ENCODE data around the gene PIK3C2G. TPM values are rescaled to one million over a fixed set of nuclear protein-coding genes. Genes with fewer than 3 reads are reported as not detected.

The PIK3C2G gene
- polyA plus RNA-seq, 1 donor (not counting 4 experiments of a cell fraction or from before 2014, with no cell fraction given) = 3.7 TPM

DNA sequence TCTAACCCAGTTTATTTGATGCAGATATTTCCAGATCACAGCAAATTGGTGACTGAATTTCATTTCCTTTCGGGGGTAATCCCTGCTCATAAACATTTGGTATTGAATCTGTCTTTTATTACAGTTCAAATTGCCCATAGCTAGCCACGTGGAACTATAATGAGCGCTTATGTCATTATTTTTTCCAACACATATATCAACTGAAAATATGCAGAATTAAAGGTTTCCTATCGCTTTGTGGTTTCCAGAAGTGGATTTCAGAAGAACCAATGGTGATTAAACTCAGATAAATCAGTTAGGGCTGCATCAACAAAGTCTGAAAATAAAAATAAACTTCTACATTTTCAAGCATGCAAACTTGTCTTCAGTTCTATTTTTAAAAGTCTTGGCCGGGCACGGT lies 111.9 kb downstream of the PIK3C2G start:
- Histone ChIP-seq H3K79me2 (ENCODE audit: control insufficient read depth, insufficient read depth, low read length) (no peaks in the 10 kb centered on the region), H2AFZ (ENCODE audit: control insufficient read depth, low read length) (no peak overlapping the region), H3K4me3 (ENCODE audit: control insufficient read depth in 2 of 3, extremely low read depth in 1 of 3, insufficient read depth in 2 of 3, low read depth in 1 of 3, low read length in 3 of 3) (no peak overlapping the region), H4K20me1 (ENCODE audit: control insufficient read depth, extremely low read depth, insufficient read depth, low read length) (no peaks in the 10 kb centered on the region), H3K27me3 (ENCODE audit: control insufficient read depth, extremely low read depth, insufficient read depth, low read length) (no peaks in the 10 kb centered on the region), H3K9ac (ENCODE audit: control insufficient read depth, extremely low read depth, insufficient read depth, low read length) (no peak overlapping the region), H3K36me3 (ENCODE audit: control insufficient read depth in 2 of 2, extremely low read depth in 1 of 2, insufficient read depth in 2 of 2, low read length in 2 of 2) (no peaks in the 10 kb centered on the region), H3K4me1 (ENCODE audit: control insufficient read depth, extremely low read depth, insufficient read depth, low read length) (no peaks in the 10 kb centered on the region), H3K27ac (ENCODE audit: control insufficient read depth, insufficient read depth, low read length) (no peak overlapping the region), H3K9me3 (ENCODE audit: control insufficient read depth, low read depth, low read length) (no peaks in the 10 kb centered on the region), H3K4me2 (ENCODE audit: control insufficient read depth, extremely low read depth, insufficient read depth, low read depth, low read length) (no peak overlapping the region), H3K9me1 (ENCODE audit: control insufficient read depth, extremely low read depth, insufficient read depth, low read length) (no peaks in the 10 kb centered on the region)
- DNase-seq (ENCODE audit: low read depth, low spot score) (no peak), FAIRE-seq (no peak)
- dilution Hi-C loops (cut with MboI; ENCODE audit: extremely low pct_ligation_motif_present, low sequenced_read_pairs) = no loop called here
- TF ChIP-seq EZH2 (IDR thresholded peaks at IDR 0.05; ENCODE audit: low read length) = no peak
- TF ChIP-seq, protein P1, sequence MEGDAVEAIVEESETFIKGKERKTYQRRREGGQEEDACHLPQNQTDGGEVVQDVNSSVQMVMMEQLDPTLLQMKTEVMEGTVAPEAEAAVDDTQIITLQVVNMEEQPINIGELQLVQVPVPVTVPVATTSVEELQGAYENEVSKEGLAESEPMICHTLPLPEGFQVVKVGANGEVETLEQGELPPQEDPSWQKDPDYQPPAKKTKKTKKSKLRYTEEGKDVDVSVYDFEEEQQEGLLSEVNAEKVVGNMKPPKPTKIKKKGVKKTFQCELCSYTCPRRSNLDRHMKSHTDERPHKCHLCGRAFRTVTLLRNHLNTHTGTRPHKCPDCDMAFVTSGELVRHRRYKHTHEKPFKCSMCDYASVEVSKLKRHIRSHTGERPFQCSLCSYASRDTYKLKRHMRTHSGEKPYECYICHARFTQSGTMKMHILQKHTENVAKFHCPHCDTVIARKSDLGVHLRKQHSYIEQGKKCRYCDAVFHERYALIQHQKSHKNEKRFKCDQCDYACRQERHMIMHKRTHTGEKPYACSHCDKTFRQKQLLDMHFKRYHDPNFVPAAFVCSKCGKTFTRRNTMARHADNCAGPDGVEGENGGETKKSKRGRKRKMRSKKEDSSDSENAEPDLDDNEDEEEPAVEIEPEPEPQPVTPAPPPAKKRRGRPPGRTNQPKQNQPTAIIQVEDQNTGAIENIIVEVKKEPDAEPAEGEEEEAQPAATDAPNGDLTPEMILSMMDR (optimal IDR thresholded peaks at IDR 0.05 in 1 of 3, IDR thresholded peaks at IDR 0.05 in 1 of 3, conservative IDR thresholded peaks at IDR 0.05 in 1 of 3; ENCODE audit: extremely low read depth in 1 of 3, insufficient read depth in 2 of 3, low read length in 3 of 3) = no peak

DNA sequence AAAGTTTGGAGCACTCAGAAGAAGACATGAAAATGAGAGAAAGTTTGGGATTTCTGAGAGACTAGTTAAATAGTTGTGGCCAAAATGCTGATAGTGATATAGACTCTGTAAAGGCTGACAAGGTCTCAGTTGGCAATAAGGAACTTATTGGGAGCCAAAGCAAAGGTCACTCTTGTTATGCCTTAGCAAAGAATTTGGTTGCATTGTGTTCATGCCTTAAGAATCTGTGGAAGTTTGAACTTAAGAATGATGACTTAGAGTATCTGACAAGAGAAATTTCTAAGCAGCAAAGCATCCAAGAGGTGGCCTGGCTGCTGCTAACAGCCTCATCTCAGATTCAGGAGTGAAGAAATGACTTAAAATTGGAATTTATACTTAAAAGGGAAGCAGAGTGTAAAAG lies 113.8 kb downstream of the PIK3C2G start:
- dilution Hi-C loops (cut with MboI; ENCODE audit: extremely low pct_ligation_motif_present, low sequenced_read_pairs) = no loop called here

More for the DNA sequence above, 113.8 kb downstream of the PIK3C2G start:
- Histone ChIP-seq H3K4me1 (ENCODE audit: control insufficient read depth, extremely low read depth, insufficient read depth, low read length) (no peaks in the 10 kb centered on the region), H3K4me2 (ENCODE audit: control insufficient read depth, extremely low read depth, insufficient read depth, low read depth, low read length) (no peak overlapping the region), H3K27ac (ENCODE audit: control insufficient read depth, insufficient read depth, low read length) (no peak overlapping the region), H3K79me2 (ENCODE audit: control insufficient read depth, insufficient read depth, low read length) (no peaks in the 10 kb centered on the region), H3K27me3 (ENCODE audit: control insufficient read depth, extremely low read depth, insufficient read depth, low read length) (no peaks in the 10 kb centered on the region), H3K4me3 (ENCODE audit: control insufficient read depth in 2 of 3, extremely low read depth in 1 of 3, insufficient read depth in 2 of 3, low read depth in 1 of 3, low read length in 3 of 3) (no peak overlapping the region), H3K9me3 (ENCODE audit: control insufficient read depth, low read depth, low read length) (no peaks in the 10 kb centered on the region), H3K36me3 (ENCODE audit: control insufficient read depth in 2 of 2, extremely low read depth in 1 of 2, insufficient read depth in 2 of 2, low read length in 2 of 2) (no peaks in the 10 kb centered on the region), H2AFZ (ENCODE audit: control insufficient read depth, low read length) (no peak overlapping the region), H3K9me1 (ENCODE audit: control insufficient read depth, extremely low read depth, insufficient read depth, low read length) (no peaks in the 10 kb centered on the region), H3K9ac (ENCODE audit: control insufficient read depth, extremely low read depth, insufficient read depth, low read length) (no peak overlapping the region), H4K20me1 (ENCODE audit: control insufficient read depth, extremely low read depth, insufficient read depth, low read length) (no peaks in the 10 kb centered on the region)
- no peak for DNase-seq (ENCODE audit: low read depth, low spot score)
- no peak for FAIRE-seq
- TF ChIP-seq, protein P1 (optimal IDR thresholded peaks at IDR 0.05 in 1 of 3, IDR thresholded peaks at IDR 0.05 in 1 of 3, conservative IDR thresholded peaks at IDR 0.05 in 1 of 3; ENCODE audit: extremely low read depth in 1 of 3, insufficient read depth in 2 of 3, low read length in 3 of 3) = no peak
- no peak for TF ChIP-seq EZH2 (IDR thresholded peaks at IDR 0.05; ENCODE audit: low read length)

All from keratinocyte (primary cell).